SK-N-SH treated with all-trans-retinoic acid at 6 μM for 48 hours (cell line): ENCODE measurements around the gene CABP4.

ENCODE experiments used
- ARNTL ChIP-seq: fragments of 450-650 bp; formaldehyde crosslinking; IDR thresholded peaks from 2 replicates; pipeline ENCODE4 v1.5.0; 2020; ENCODE audit warnings: low read depth, mild to moderate bottlenecking, moderate library complexity, borderline replicate concordance
- BACH2 ChIP-seq: fragments of 250-450 bp; sonication (Bioruptor Pico); IDR thresholded peaks from 2 replicates; pipeline ENCODE4 v1.9.0; 2021; ENCODE audit warnings: mild to moderate bottlenecking, borderline replicate concordance
- CREB5 ChIP-seq: fragments of 250-450 bp; sonication (Bioruptor Pico); IDR thresholded peaks from 2 replicates; pipeline ENCODE4 v1.5.1; 2020; ENCODE audit warnings: low read depth, mild to moderate bottlenecking, moderate library complexity
- CSRNP3 ChIP-seq: fragments of 250-450 bp; sonication (Bioruptor Pico); IDR thresholded peaks from 2 replicates; pipeline ENCODE4 v1.5.1; 2021; ENCODE audit warnings: mild to moderate bottlenecking, moderate library complexity
- ISL1 ChIP-seq: fragments of 250-450 bp; sonication (Bioruptor Pico); IDR thresholded peaks from 2 replicates; pipeline ENCODE4 v2.1.2; 2022; ENCODE audit warnings: mild to moderate bottlenecking, moderate library complexity
- PATZ1 ChIP-seq: fragments of 250-450 bp; sonication (Bioruptor Pico); IDR thresholded peaks from 2 replicates; pipeline ENCODE4 v1.8.0; 2020; ENCODE audit warnings: mild to moderate bottlenecking, moderate library complexity, borderline replicate concordance
- POU6F1 ChIP-seq: fragments of 250-450 bp; sonication (Bioruptor Pico); IDR thresholded peaks from 2 replicates; pipeline ENCODE4 v1.8.0; 2021; ENCODE audit warnings: low read depth, mild to moderate bottlenecking, moderate library complexity, borderline replicate concordance
- RARB ChIP-seq: fragments of 250-450 bp; sonication (Bioruptor Pico); IDR thresholded peaks from 2 replicates; pipeline ENCODE4 v1.8.0; 2021; ENCODE audit warnings: mild to moderate bottlenecking, moderate library complexity
- SNAI2 ChIP-seq: fragments of 250-450 bp; sonication (Bioruptor Pico); IDR thresholded peaks from 2 replicates; pipeline ENCODE4 v1.5.0; 2020; ENCODE audit warnings: mild to moderate bottlenecking, moderate library complexity
- TOX ChIP-seq: fragments of 250-450 bp; sonication (Bioruptor Pico); IDR thresholded peaks from 2 replicates; pipeline ENCODE4 v1.8.0; 2021; ENCODE audit warnings: mild to moderate bottlenecking, moderate library complexity, borderline replicate concordance
- TSHZ2 ChIP-seq: fragments of 250-450 bp; sonication (Bioruptor Pico); IDR thresholded peaks from 2 replicates; pipeline ENCODE4 v1.5.0; 2020; ENCODE audit warnings: mild to moderate bottlenecking, moderate library complexity
- ZFP30 ChIP-seq: fragments of 450-650 bp; formaldehyde crosslinking; IDR thresholded peaks from 2 replicates; pipeline ENCODE4 v1.5.0; 2022; ENCODE audit warnings: mild to moderate bottlenecking, moderate library complexity
- ZNF70 ChIP-seq: fragments of 450-650 bp; formaldehyde crosslinking; IDR thresholded peaks from 2 replicates; pipeline ENCODE4 v1.5.0; 2020; ENCODE audit warnings: mild to moderate bottlenecking, moderate library complexity
- ZNF8 ChIP-seq: fragments of 450-650 bp; formaldehyde crosslinking; IDR thresholded peaks from 2 replicates; pipeline ENCODE4 v1.5.0; 2020; ENCODE audit warnings: mild to moderate bottlenecking, moderate library complexity

GRCh38 chr11:67463186-67463585, 8.0 kb downstream of the CABP4 start:
- no peak for TF ChIP-seq RARB (CRISPR knock-in tag)
- TF ChIP-seq ZNF70 (CRISPR knock-in tag) = no peak
- no peak for TF ChIP-seq CREB5 (CRISPR knock-in tag)
- no peak for TF ChIP-seq PATZ1 (CRISPR knock-in tag)
- TF ChIP-seq ZNF8 (CRISPR knock-in tag) = no peak
- TF ChIP-seq TSHZ2 = no peak
- no peak for TF ChIP-seq ARNTL (CRISPR knock-in tag)
- TF ChIP-seq TOX (CRISPR knock-in tag) = no peak
- TF ChIP-seq ZFP30 (CRISPR knock-in tag) = no peak
- no peak for TF ChIP-seq POU6F1 (CRISPR knock-in tag)
- TF ChIP-seq SNAI2 = no peak
- no peak for TF ChIP-seq BACH2 (CRISPR knock-in tag)
- TF ChIP-seq ISL1 (CRISPR knock-in tag) = no peak
- no peak for TF ChIP-seq CSRNP3
